ENCODE measurements around the gene ZNF385B. TPM values are rescaled to one million over a fixed set of nuclear protein-coding genes. Genes with fewer than 3 reads are reported as not detected.

ZNF385B gene
- polyA plus RNA-seq, 4 donors: 0.21 to 2.3 (median 0.22) TPM; not detected in 1

DNA sequence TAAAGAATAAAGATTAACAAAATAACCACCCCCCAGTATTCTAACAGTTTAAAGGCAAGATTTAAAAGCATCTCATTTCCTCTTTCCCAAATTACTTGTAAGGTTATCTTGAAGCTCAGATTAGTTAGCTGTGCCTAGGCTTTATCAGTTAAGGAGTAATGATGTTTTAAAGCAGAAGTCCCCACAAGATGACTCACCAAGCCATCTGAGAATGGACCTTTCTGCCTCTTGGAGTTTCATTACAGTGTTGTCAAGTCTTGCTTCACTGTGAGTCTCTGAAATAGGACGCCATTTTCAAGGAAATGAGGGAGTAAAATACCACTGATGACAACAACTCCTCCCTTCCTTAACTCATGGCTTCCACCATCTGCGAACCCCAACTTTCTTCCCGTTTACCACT is 35.9 kb downstream of the ZNF385B start:
- H3K36me3 ChIP-seq (ENCODE audit: control insufficient read depth in 3 of 3, insufficient read depth in 2 of 3, low read depth in 1 of 3, low read length in 3 of 3): no peaks in the 10 kb centered on the region
- H3K27me3 ChIP-seq (ENCODE audit: control insufficient read depth in 3 of 3, insufficient read depth in 3 of 3, low read length in 3 of 3): no peaks in the 10 kb centered on the region
- no peaks in the 10 kb centered on the region for H3K4me1 ChIP-seq (ENCODE audit: control insufficient read depth in 3 of 3, insufficient read depth in 2 of 3, low read depth in 1 of 3, low read length in 2 of 3)
- no peak overlapping the region for H3K4me3 ChIP-seq (ENCODE audit: low read depth in 1 of 3, low read length in 3 of 3)
- 79 to 84% (median 79%) methylated on average over 3 of the region's 3 CpGs for WGBS, 3 donors
- no peaks in the 10 kb centered on the region for H3K9me3 ChIP-seq (ENCODE audit: control insufficient read depth in 2 of 2, insufficient read depth in 1 of 2, low read depth in 1 of 2, low read length in 1 of 2)
- FAIRE-seq (no peak), DNase-seq (no peak)
- H3K27ac ChIP-seq (ENCODE audit: low read depth in 1 of 3, low read length in 2 of 3): no peak overlapping the region

DNA sequence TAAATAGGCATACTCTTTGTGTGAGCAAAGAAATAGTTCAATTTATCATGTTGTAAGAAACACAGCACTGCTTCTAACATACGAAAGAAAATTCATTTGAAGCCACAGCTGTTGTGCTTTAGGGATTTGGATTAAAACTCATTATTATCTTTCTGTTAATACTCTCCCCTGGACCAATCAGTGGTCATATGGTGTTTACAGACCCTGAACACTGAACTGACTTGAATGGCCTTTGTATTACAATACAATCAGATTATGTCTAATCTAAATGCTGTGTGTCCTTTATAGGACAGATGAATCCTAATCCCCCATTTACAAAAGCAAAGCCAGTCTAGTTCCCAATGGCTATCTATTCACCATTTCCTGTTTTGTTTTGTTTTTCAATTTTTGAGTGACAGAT is 36.5 kb downstream of the ZNF385B start:
- Histone ChIP-seq H3K4me1 (ENCODE audit: control insufficient read depth in 3 of 3, insufficient read depth in 2 of 3, low read depth in 1 of 3, low read length in 2 of 3) (no peaks in the 10 kb centered on the region), H3K27ac (ENCODE audit: low read depth in 1 of 3, low read length in 2 of 3) (no peak overlapping the region), H3K9me3 (ENCODE audit: control insufficient read depth in 2 of 2, insufficient read depth in 1 of 2, low read depth in 1 of 2, low read length in 1 of 2) (no peaks in the 10 kb centered on the region), H3K4me3 (ENCODE audit: low read depth in 1 of 3, low read length in 3 of 3) (no peak overlapping the region), H3K27me3 (ENCODE audit: control insufficient read depth in 3 of 3, insufficient read depth in 3 of 3, low read length in 3 of 3) (no peaks in the 10 kb centered on the region), H3K36me3 (ENCODE audit: control insufficient read depth in 3 of 3, insufficient read depth in 2 of 3, low read depth in 1 of 3, low read length in 3 of 3) (no peaks in the 10 kb centered on the region)
- DNase-seq: no peak
- 58 to 82% (median 65%) methylated on average over 1 of the region's 1 CpG for WGBS, 3 donors
- FAIRE-seq: no peak

DNA sequence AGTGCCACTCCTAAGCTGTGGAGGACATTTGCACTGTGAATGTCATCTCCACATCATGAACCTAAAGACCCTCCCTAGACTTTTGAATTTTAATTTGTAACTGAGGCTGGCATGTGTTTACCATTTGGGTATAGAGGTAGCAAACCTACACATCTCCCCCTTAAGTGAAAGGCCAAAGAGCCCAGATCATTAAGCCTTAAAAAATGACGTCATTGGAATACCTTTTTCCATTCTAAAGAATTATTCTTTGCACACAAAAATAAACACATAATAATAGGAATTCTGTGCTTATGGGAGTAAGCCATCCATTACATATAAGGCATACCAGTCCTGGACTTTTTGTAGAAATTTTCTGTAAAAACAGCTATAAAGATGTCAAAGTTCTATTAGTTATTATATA is 38.9 kb downstream of the ZNF385B start:
- no peak overlapping the region for H3K27ac ChIP-seq (ENCODE audit: low read depth in 1 of 3, low read length in 2 of 3)
- no peaks in the 10 kb centered on the region for H3K36me3 ChIP-seq (ENCODE audit: control insufficient read depth in 3 of 3, insufficient read depth in 2 of 3, low read depth in 1 of 3, low read length in 3 of 3)
- no peak overlapping the region for H3K4me3 ChIP-seq (ENCODE audit: low read depth in 1 of 3, low read length in 3 of 3)
- DNase-seq (no peak), FAIRE-seq (no peak)
- H3K4me1 ChIP-seq (ENCODE audit: control insufficient read depth in 3 of 3, insufficient read depth in 2 of 3, low read depth in 1 of 3, low read length in 2 of 3): no peaks in the 10 kb centered on the region
- WGBS, 3 donors: 79 to 85% (median 82%) methylated on average over 1 of the region's 1 CpG
- H3K9me3 ChIP-seq (ENCODE audit: control insufficient read depth in 2 of 2, insufficient read depth in 1 of 2, low read depth in 1 of 2, low read length in 1 of 2): no peaks in the 10 kb centered on the region
- no peaks in the 10 kb centered on the region for H3K27me3 ChIP-seq (ENCODE audit: control insufficient read depth in 3 of 3, insufficient read depth in 3 of 3, low read length in 3 of 3)

DNA sequence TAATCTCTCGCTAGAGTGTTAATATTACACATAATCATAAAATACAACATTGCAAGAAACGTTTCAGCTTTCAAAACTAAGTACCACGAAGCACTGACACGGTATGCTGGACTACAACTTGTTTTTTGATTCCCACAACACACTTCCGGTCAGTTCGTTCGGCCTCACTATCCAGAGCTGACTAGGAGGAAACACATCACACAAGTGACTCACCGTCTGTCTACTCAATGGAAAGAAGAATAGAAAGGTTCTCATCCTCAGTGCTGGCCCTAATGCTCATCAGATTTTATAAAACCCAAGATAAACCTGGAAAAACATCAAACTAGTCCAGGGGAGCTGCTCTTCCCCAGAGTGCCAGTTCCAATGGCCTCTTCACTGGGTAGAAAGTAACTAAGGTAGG is 42.9 kb downstream of the ZNF385B start:
- no peak for FAIRE-seq
- H3K27ac ChIP-seq (ENCODE audit: low read depth in 1 of 3, low read length in 2 of 3): no peak overlapping the region
- no peak for DNase-seq
- no peaks in the 10 kb centered on the region for H3K36me3 ChIP-seq (ENCODE audit: control insufficient read depth in 3 of 3, insufficient read depth in 2 of 3, low read depth in 1 of 3, low read length in 3 of 3)
- no peaks in the 10 kb centered on the region for H3K9me3 ChIP-seq (ENCODE audit: control insufficient read depth in 2 of 2, insufficient read depth in 1 of 2, low read depth in 1 of 2, low read length in 1 of 2)
- H3K4me3 ChIP-seq (ENCODE audit: low read depth in 1 of 3, low read length in 3 of 3): no peak overlapping the region
- H3K27me3 ChIP-seq (ENCODE audit: control insufficient read depth in 3 of 3, insufficient read depth in 3 of 3, low read length in 3 of 3): no peaks in the 10 kb centered on the region
- 77 to 87% (median 77%) methylated on average over 8 of the region's 8 CpGs for WGBS, 3 donors
- no peaks in the 10 kb centered on the region for H3K4me1 ChIP-seq (ENCODE audit: control insufficient read depth in 3 of 3, insufficient read depth in 2 of 3, low read depth in 1 of 3, low read length in 2 of 3)

DNA sequence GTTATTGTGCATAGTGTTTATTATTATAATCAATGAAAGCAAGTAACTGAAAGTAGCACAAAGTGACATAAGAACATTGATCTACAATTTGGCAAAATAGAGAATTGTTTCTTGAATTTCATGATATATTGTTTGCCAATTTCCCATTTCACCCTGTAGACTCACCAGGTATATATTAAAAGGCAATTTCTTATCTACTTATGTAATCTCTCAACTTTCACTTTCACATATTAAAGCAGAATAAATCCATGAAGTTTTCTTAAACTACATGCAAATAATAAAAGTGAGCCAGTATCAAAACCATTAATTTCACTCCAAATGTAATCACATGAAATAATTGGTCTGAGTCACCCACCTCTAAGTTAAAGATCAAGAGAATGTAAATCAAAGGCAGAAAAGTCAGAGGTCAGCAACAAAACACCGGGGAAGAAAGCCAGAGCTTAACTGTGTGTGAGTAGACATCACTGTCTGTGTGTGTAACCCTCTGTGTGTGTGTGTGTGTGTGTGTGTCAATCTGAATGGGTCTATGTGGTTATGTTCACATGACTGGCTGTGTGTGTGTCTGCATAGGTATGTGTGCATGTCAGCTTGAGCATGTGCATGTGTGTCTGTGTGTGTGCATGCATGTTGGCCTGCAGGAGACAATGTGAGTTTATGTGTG is 44.1 kb downstream of the ZNF385B start:
- Histone ChIP-seq H3K4me3 (ENCODE audit: low read depth in 1 of 3, low read length in 3 of 3) (no peak overlapping the region), H3K27me3 (ENCODE audit: control insufficient read depth in 3 of 3, insufficient read depth in 3 of 3, low read length in 3 of 3) (no peaks in the 10 kb centered on the region), H3K36me3 (ENCODE audit: control insufficient read depth in 3 of 3, insufficient read depth in 2 of 3, low read depth in 1 of 3, low read length in 3 of 3) (no peaks in the 10 kb centered on the region), H3K27ac (ENCODE audit: low read depth in 1 of 3, low read length in 2 of 3) (no peak overlapping the region), H3K4me1 (ENCODE audit: control insufficient read depth in 3 of 3, insufficient read depth in 2 of 3, low read depth in 1 of 3, low read length in 2 of 3) (no peaks in the 10 kb centered on the region), H3K9me3 (ENCODE audit: control insufficient read depth in 2 of 2, insufficient read depth in 1 of 2, low read depth in 1 of 2, low read length in 1 of 2) (no peaks in the 10 kb centered on the region)
- 3 to 32% (median 23%) methylated on average over 1 of the region's 1 CpG for WGBS, 3 donors
- DNase-seq (no peak), FAIRE-seq (no peak)

DNA sequence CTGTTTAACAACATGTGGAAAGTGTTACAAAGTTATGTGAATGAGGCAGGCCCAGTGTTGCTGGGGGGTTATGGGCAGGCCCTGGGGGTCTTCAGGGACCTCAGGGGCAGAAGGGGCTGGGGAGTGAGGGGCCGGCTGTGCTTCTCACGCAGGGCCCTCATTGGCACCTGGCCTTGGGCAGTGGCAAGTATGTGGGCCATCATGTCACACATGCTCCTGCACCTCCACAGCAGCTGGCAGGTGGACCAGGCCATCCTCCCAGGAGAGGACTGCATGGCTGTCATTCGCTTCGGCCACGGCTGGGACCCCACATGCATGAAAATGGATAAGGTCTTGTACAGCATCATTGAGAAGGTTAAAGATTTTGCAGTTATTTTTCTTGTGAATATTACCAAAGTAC is 47.4 kb downstream of the ZNF385B start:
- WGBS, 3 donors: 91 to 97% (median 96%) methylated on average over 5 of the region's 5 CpGs
- DNase-seq (no peak), FAIRE-seq (no peak)
- Histone ChIP-seq H3K4me3 (ENCODE audit: low read depth in 1 of 3, low read length in 3 of 3) (no peak overlapping the region), H3K36me3 (ENCODE audit: control insufficient read depth in 3 of 3, insufficient read depth in 2 of 3, low read depth in 1 of 3, low read length in 3 of 3) (no peaks in the 10 kb centered on the region), H3K4me1 (ENCODE audit: control insufficient read depth in 3 of 3, insufficient read depth in 2 of 3, low read depth in 1 of 3, low read length in 2 of 3) (no peaks in the 10 kb centered on the region), H3K27me3 (ENCODE audit: control insufficient read depth in 3 of 3, insufficient read depth in 3 of 3, low read length in 3 of 3) (no peaks in the 10 kb centered on the region), H3K9me3 (ENCODE audit: control insufficient read depth in 2 of 2, insufficient read depth in 1 of 2, low read depth in 1 of 2, low read length in 1 of 2) (no peaks in the 10 kb centered on the region), H3K27ac (ENCODE audit: low read depth in 1 of 3, low read length in 2 of 3) (no peak overlapping the region)

DNA sequence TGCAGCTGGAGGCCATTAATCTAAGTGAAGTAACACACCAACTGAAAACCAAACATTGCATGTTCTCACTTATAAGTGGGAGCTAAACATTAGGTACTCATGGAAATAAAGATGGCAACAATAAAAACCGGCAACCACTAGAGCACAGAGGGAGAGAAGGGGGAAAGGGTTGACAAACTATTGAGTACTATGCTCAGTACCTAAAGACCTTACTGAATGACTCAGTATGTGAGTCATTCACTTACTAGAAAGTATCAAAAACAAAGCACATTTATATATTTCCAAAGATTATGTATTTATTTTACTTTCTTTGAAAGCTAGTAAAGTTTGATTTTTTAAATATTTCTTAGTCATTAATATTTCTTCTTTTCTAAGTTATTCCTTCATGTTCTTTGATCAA is 48.9 kb downstream of the ZNF385B start:
- H3K36me3 ChIP-seq (ENCODE audit: control insufficient read depth in 3 of 3, insufficient read depth in 2 of 3, low read depth in 1 of 3, low read length in 3 of 3): no peaks in the 10 kb centered on the region
- no peak overlapping the region for H3K27ac ChIP-seq (ENCODE audit: low read depth in 1 of 3, low read length in 2 of 3)
- no peaks in the 10 kb centered on the region for H3K27me3 ChIP-seq (ENCODE audit: control insufficient read depth in 3 of 3, insufficient read depth in 3 of 3, low read length in 3 of 3)
- no peaks in the 10 kb centered on the region for H3K4me1 ChIP-seq (ENCODE audit: control insufficient read depth in 3 of 3, insufficient read depth in 2 of 3, low read depth in 1 of 3, low read length in 2 of 3)
- WGBS, 3 donors: 91 to 95% (median 93%) methylated on average over 1 of the region's 1 CpG
- FAIRE-seq (no peak), DNase-seq (no peak)
- H3K4me3 ChIP-seq (ENCODE audit: low read depth in 1 of 3, low read length in 3 of 3): no peak overlapping the region
- no peaks in the 10 kb centered on the region for H3K9me3 ChIP-seq (ENCODE audit: control insufficient read depth in 2 of 2, insufficient read depth in 1 of 2, low read depth in 1 of 2, low read length in 1 of 2)

DNA sequence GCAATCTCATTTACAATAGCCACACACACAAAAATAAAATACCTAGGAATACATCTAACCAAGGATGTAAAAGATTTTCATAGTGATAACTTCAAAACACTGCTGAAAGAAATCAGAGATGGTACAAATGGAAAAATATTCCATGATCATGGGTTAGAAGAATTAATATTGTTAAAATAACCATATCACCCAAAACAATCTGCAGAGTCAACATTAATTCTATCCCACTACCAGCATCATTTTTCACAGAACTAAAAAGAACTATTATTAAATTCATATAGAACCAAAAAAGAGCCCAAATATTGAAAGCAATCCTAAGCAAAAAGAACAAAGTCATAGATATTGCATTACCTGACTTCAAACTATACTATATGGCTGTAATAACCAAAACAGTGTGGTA is 50.4 kb downstream of the ZNF385B start:
- no peaks in the 10 kb centered on the region for H3K36me3 ChIP-seq (ENCODE audit: control insufficient read depth in 3 of 3, insufficient read depth in 2 of 3, low read depth in 1 of 3, low read length in 3 of 3)
- no peaks in the 10 kb centered on the region for H3K9me3 ChIP-seq (ENCODE audit: control insufficient read depth in 2 of 2, insufficient read depth in 1 of 2, low read depth in 1 of 2, low read length in 1 of 2)
- no peak for DNase-seq
- no peak overlapping the region for H3K27ac ChIP-seq (ENCODE audit: low read depth in 1 of 3, low read length in 2 of 3)
- H3K4me1 ChIP-seq (ENCODE audit: control insufficient read depth in 3 of 3, insufficient read depth in 2 of 3, low read depth in 1 of 3, low read length in 2 of 3): no peaks in the 10 kb centered on the region
- FAIRE-seq: no peak
- no peaks in the 10 kb centered on the region for H3K27me3 ChIP-seq (ENCODE audit: control insufficient read depth in 3 of 3, insufficient read depth in 3 of 3, low read length in 3 of 3)
- no peak overlapping the region for H3K4me3 ChIP-seq (ENCODE audit: low read depth in 1 of 3, low read length in 3 of 3)

DNA sequence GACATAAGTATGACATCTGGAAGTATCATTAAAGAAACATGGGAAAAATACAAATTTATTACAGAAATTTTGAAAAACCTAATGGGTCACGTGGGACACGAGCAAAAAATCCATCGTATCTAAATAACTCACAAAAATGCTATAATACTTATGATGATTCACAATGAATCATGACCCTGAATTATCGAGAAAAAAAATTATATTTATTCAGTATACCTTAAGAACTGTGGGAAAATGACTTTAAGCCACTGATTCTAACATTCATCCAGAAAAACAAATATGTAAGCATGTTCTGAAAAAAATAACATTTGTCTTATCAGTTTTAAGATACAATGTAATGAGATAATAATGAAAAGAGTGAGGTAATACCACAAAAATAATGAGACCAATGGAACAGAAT is 51.8 kb downstream of the ZNF385B start:
- Histone ChIP-seq H3K4me1 (ENCODE audit: control insufficient read depth in 3 of 3, insufficient read depth in 2 of 3, low read depth in 1 of 3, low read length in 2 of 3) (no peaks in the 10 kb centered on the region), H3K36me3 (ENCODE audit: control insufficient read depth in 3 of 3, insufficient read depth in 2 of 3, low read depth in 1 of 3, low read length in 3 of 3) (no peaks in the 10 kb centered on the region), H3K27me3 (ENCODE audit: control insufficient read depth in 3 of 3, insufficient read depth in 3 of 3, low read length in 3 of 3) (no peaks in the 10 kb centered on the region), H3K9me3 (ENCODE audit: control insufficient read depth in 2 of 2, insufficient read depth in 1 of 2, low read depth in 1 of 2, low read length in 1 of 2) (no peaks in the 10 kb centered on the region), H3K4me3 (ENCODE audit: low read depth in 1 of 3, low read length in 3 of 3) (no peak overlapping the region), H3K27ac (ENCODE audit: low read depth in 1 of 3, low read length in 2 of 3) (no peak overlapping the region)
- DNase-seq: no peak
- peak; percentile 67 for FAIRE-seq
- 84 to 90% (median 85%) methylated on average over 4 of the region's 4 CpGs for WGBS, 3 donors
